ENCODE results near the gene SLC45A1. TPM values are rescaled to one million over a fixed set of nuclear protein-coding genes. Genes with fewer than 3 reads are reported as not detected.

The SLC45A1 gene
- total and polyA plus RNA-seq, 2 donors (not counting 1 experiment from before 2014, with no cell fraction given): 0.54 to 0.64 TPM

GRCh38 chr1:8362701-8363101, 44.8 kb downstream of the SLC45A1 start:
- Mint-ChIP-seq H3K4me1 (peaks cover 17% of the 10 kb centered on the region), H3K27me3 (no peaks in the 10 kb centered on the region), H3K9me3 (ENCODE audit: insufficient read depth) (no peaks in the 10 kb centered on the region), H3K27ac (no peak overlapping the region), H3K4me3 (no peak overlapping the region)
- Histone ChIP-seq H3K9ac (ENCODE audit: low read length) (no peak overlapping the region), H4K20me1 (ENCODE audit: control insufficient read depth, insufficient read depth, low read length, poor library complexity, severe bottlenecking) (peaks cover 90% of the 10 kb centered on the region), H3K4me1 (ENCODE audit: control insufficient read depth in 2 of 2, insufficient read depth in 2 of 2, low read length in 2 of 2) (peaks cover 0 to 7% of the 10 kb centered on the region in 2 donors), H3K79me2 (ENCODE audit: control insufficient read depth, insufficient read depth, low read length) (peaks cover 56% of the 10 kb centered on the region), H3K27me3 (replicated peaks in 1 of 4; ENCODE audit: control extremely low read depth in 1 of 4, control insufficient read depth in 3 of 4, insufficient read depth in 4 of 4, low read length in 3 of 4) (no peaks in the 10 kb centered on the region), H3K4me2 (replicated peaks; ENCODE audit: low read depth, low read length, poor library complexity, severe bottlenecking) (no peak overlapping the region), H3K9me3 (ENCODE audit: control extremely low read depth in 1 of 3, control insufficient read depth in 2 of 3, insufficient read depth in 1 of 3, low read length in 2 of 3) (no peaks in the 10 kb centered on the region), H3K36me3 (replicated peaks in 1 of 2; ENCODE audit: control extremely low read depth in 1 of 2, control insufficient read depth in 1 of 2, extremely low read depth in 1 of 2, insufficient read depth in 2 of 2, low read length in 1 of 2) (peaks cover 14 to 92% of the 10 kb centered on the region in 2 experiments), H3K4me3 (ENCODE audit: control extremely low read depth in 1 of 5, extremely low read depth in 1 of 5, insufficient read depth in 1 of 5, low read depth in 2 of 5, low read length in 4 of 5) (no peak overlapping the region), H3K27ac (ENCODE audit: low read length in 2 of 2) (no peak overlapping the region), H2AFZ (ENCODE audit: insufficient read depth, low read depth, low read length, poor library complexity, severe bottlenecking) (no peak overlapping the region)
- no peak for ATAC-seq (ENCODE audit: low read depth)
- CTCF ChIA-PET: interaction anchor here (1.2 kb wide), 1 partner anchor 13 kb away, joined by 3 read pairs; no protein-coding TSS in a partner anchor
- DNase-seq: no peak
- no peak for TF ChIP-seq EZH2 (IDR thresholded peaks at IDR 0.05; ENCODE audit: borderline replicate concordance, insufficient read depth, low read depth, low read length, poor library complexity, severe bottlenecking)
- no peak for TF ChIP-seq CTCF (IDR thresholded peaks at IDR 0.05)
- POLR2A ChIA-PET: no interaction called here
- 95% methylated on average over 12 of the region's 13 CpGs for WGBS (ENCODE audit: insufficient coverage)
- intact Hi-C loops (cut with micrococcal nuclease): no loop called here

- TF ChIP-seq CTCF (IDR thresholded peaks at IDR 0.05) (no peak), EZH2 (IDR thresholded peaks at IDR 0.05; ENCODE audit: borderline replicate concordance, insufficient read depth, low read depth, low read length, poor library complexity, severe bottlenecking) (no peak)
- H3K9me3 Mint-ChIP-seq (ENCODE audit: insufficient read depth): no peaks in the 10 kb centered on the region
- CTCF ChIA-PET: interaction anchor here (1.2 kb wide), 1 partner anchor 14 kb away, joined by 3 read pairs; no protein-coding TSS in a partner anchor
- no peak overlapping the region for H3K9ac ChIP-seq (ENCODE audit: low read length)
- H3K36me3 ChIP-seq (replicated peaks in 1 of 2; ENCODE audit: control extremely low read depth in 1 of 2, control insufficient read depth in 1 of 2, extremely low read depth in 1 of 2, insufficient read depth in 2 of 2, low read length in 1 of 2): peaks cover 15 to 90% of the 10 kb centered on the region in 2 experiments
- DNase-seq (no peak), ATAC-seq (ENCODE audit: low read depth) (no peak)
- no peak overlapping the region for H3K4me2 ChIP-seq (replicated peaks; ENCODE audit: low read depth, low read length, poor library complexity, severe bottlenecking)
- H2AFZ ChIP-seq (ENCODE audit: insufficient read depth, low read depth, low read length, poor library complexity, severe bottlenecking): no peak overlapping the region
- peaks cover 19% of the 10 kb centered on the region for H3K4me1 Mint-ChIP-seq
- H3K9me3 ChIP-seq (ENCODE audit: control extremely low read depth in 1 of 3, control insufficient read depth in 2 of 3, insufficient read depth in 1 of 3, low read length in 2 of 3): no peaks in the 10 kb centered on the region
- peaks cover 0 to 7% of the 10 kb centered on the region in 2 donors for H3K4me1 ChIP-seq (ENCODE audit: control insufficient read depth in 2 of 2, insufficient read depth in 2 of 2, low read length in 2 of 2)
- POLR2A ChIA-PET: no interaction called here
- peaks cover 90% of the 10 kb centered on the region for H4K20me1 ChIP-seq (ENCODE audit: control insufficient read depth, insufficient read depth, low read length, poor library complexity, severe bottlenecking)
- 94% methylated on average over 3 of the region's 8 CpGs for WGBS (ENCODE audit: insufficient coverage)
- no peak overlapping the region for H3K27ac ChIP-seq (ENCODE audit: low read length in 2 of 2)
- H3K4me3 ChIP-seq (ENCODE audit: control extremely low read depth in 1 of 5, extremely low read depth in 1 of 5, insufficient read depth in 1 of 5, low read depth in 2 of 5, low read length in 4 of 5): no peak overlapping the region
- H3K79me2 ChIP-seq (ENCODE audit: control insufficient read depth, insufficient read depth, low read length): peaks cover 62% of the 10 kb centered on the region
- no peak overlapping the region for H3K4me3 Mint-ChIP-seq
- intact Hi-C loops (cut with micrococcal nuclease): no loop called here
- H3K27me3 ChIP-seq (replicated peaks in 1 of 4; ENCODE audit: control extremely low read depth in 1 of 4, control insufficient read depth in 3 of 4, insufficient read depth in 4 of 4, low read length in 3 of 4): no peaks in the 10 kb centered on the region
- no peak overlapping the region for H3K27ac Mint-ChIP-seq
- H3K27me3 Mint-ChIP-seq: no peaks in the 10 kb centered on the region
Measured at GRCh38 chr1:8363186-8363766, 45.4 kb downstream of the SLC45A1 start.
